Activated CD4-positive, alpha-beta T cell treated with anti-CD3 and anti-CD28 coated beads for 24 hours (primary cell): ENCODE measurements around the gene TMEM269.

Experiments used
- DNase-seq, 2 donors: peaks; one replicate each; pipeline ENCODE4 v3.0.0-alpha.2; 2020; ENCODE audit warnings: low read depth in 2 of 2

Gene TMEM269

GRCh38 chr1:42848823-42849537, 64.2 kb downstream of the TMEM269 start:
- DNase-seq = no peak

GRCh38 chr1:42849944-42850343, 65.2 kb downstream of the TMEM269 start:
- no peak for DNase-seq
